ENCODE measurements around the gene IL4.
"Not testable (repeated sequence)": the region's sequence is repeated elsewhere in the genome, so short reads cannot be mapped to it uniquely, and the experiment has no call there.

The IL4 gene

GRCh38 chr5:132674671-132675506 is 1.1 kb downstream of the IL4 start:
- peak; percentile 95 for DNase-seq

- no peak for DNase-seq
Observed at GRCh38 chr5:132675936-132676689, 2.3 kb downstream of the IL4 start.

- peak; percentile 87 for DNase-seq
Observed at GRCh38 chr5:132677191-132677590, 3.4 kb downstream of the IL4 start.

- DNase-seq: no peak
Observed at GRCh38 chr5:132677682-132678400, 4.1 kb downstream of the IL4 start.

GRCh38 chr5:132678735-132679134 is 4.9 kb downstream of the IL4 start:
- DNase-seq: no peak

- DNase-seq: no peak
Observed at GRCh38 chr5:132679166-132679565, 5.4 kb downstream of the IL4 start.

- no peak for DNase-seq
Observed at GRCh38 chr5:132679717-132680380, 6.1 kb downstream of the IL4 start.

- DNase-seq: no peak
Observed at GRCh38 chr5:132680780-132681475, 7.1 kb downstream of the IL4 start.

GRCh38 chr5:132681476-132681831 is 7.7 kb downstream of the IL4 start:
- no peak for DNase-seq

GRCh38 chr5:132681983-132682382 is 8.2 kb downstream of the IL4 start:
- no peak for DNase-seq

GRCh38 chr5:132684491-132684890 is 10.7 kb downstream of the IL4 start:
- no peak for DNase-seq

- no peak for DNase-seq
Observed at GRCh38 chr5:132684922-132685720, 11.3 kb downstream of the IL4 start.

- DNase-seq: no peak
Observed at GRCh38 chr5:132686193-132686592, 12.4 kb downstream of the IL4 start.

GRCh38 chr5:132687995-132688394 is 14.2 kb downstream of the IL4 start:
- DNase-seq: no peak

- peak; percentile 37 for DNase-seq
Observed at GRCh38 chr5:132688536-132689339, 14.9 kb downstream of the IL4 start.

- DNase-seq: no peak
Observed at GRCh38 chr5:132689513-132689912, 15.7 kb downstream of the IL4 start.

GRCh38 chr5:132690156-132690555 is 16.4 kb downstream of the IL4 start:
- DNase-seq: no peak

GRCh38 chr5:132691755-132692631 is 18.2 kb downstream of the IL4 start:
- DNase-seq: not testable (repeated sequence)

GRCh38 chr5:132692632-132692967 is 18.8 kb downstream of the IL4 start:
- no peak for DNase-seq

GRCh38 chr5:132695956-132696355 is 22.2 kb downstream of the IL4 start:
- no peak for DNase-seq
